ENCODE data around the gene JPH4. TPM values are rescaled to one million over a fixed set of nuclear protein-coding genes. Genes with fewer than 3 reads are reported as not detected.
A peak's percentile ranks its signal among the peaks of the same experiment; 100 is the strongest.
"Not testable (repeated sequence)": the region's sequence is repeated elsewhere in the genome, so short reads cannot be mapped to it uniquely, and the experiment has no call there.

JPH4 gene
- total RNA-seq, 1 donor from 2014 or later = 0.09 TPM

- Mint-ChIP-seq H3K27me3 (ENCODE audit: low read depth) (peaks cover 4% of the 10 kb centered on the region), H3K36me3 (ENCODE audit: low read depth) (peaks cover 6% of the 10 kb centered on the region), H3K27ac (no peak overlapping the region), H3K4me3 (ENCODE audit: low read depth) (no peak overlapping the region), H3K4me1 (ENCODE audit: low read depth) (peaks cover 19% of the 10 kb centered on the region), H3K9me3 (peaks cover 7% of the 10 kb centered on the region)
- DNase-seq (ENCODE audit: low spot score) = no peak
- intact Hi-C loops (cut with micrococcal nuclease) = no loop called here
Measured at GRCh38 chr14:23614395-23614828, 35.8 kb upstream of the JPH4 start.

- H3K27ac Mint-ChIP-seq = no peak overlapping the region
- no peak for DNase-seq (ENCODE audit: low spot score)
- peaks cover 13% of the 10 kb centered on the region for H3K36me3 Mint-ChIP-seq (ENCODE audit: low read depth)
- peaks cover 16% of the 10 kb centered on the region for H3K9me3 Mint-ChIP-seq
- H3K4me1 Mint-ChIP-seq (ENCODE audit: low read depth) = peaks cover 21% of the 10 kb centered on the region
- H3K4me3 Mint-ChIP-seq (ENCODE audit: low read depth) = no peak overlapping the region
- intact Hi-C loops (cut with micrococcal nuclease) = no loop called here
- no peaks in the 10 kb centered on the region for H3K27me3 Mint-ChIP-seq (ENCODE audit: low read depth)
Measured at GRCh38 chr14:23613242-23614070, 34.9 kb upstream of the JPH4 start.

GRCh38 chr14:23612802-23613201, 34.2 kb upstream of the JPH4 start:
- H3K4me1 Mint-ChIP-seq (ENCODE audit: low read depth) = peaks cover 21% of the 10 kb centered on the region
- H3K9me3 Mint-ChIP-seq = peaks cover 16% of the 10 kb centered on the region
- peaks cover 13% of the 10 kb centered on the region for H3K36me3 Mint-ChIP-seq (ENCODE audit: low read depth)
- no peak overlapping the region for H3K27ac Mint-ChIP-seq
- intact Hi-C loops (cut with micrococcal nuclease) = no loop called here
- H3K27me3 Mint-ChIP-seq (ENCODE audit: low read depth) = no peaks in the 10 kb centered on the region
- no peak overlapping the region for H3K4me3 Mint-ChIP-seq (ENCODE audit: low read depth)
- DNase-seq (ENCODE audit: low spot score) = no peak

GRCh38 chr14:23612354-23612732, 33.8 kb upstream of the JPH4 start:
- intact Hi-C loops (cut with micrococcal nuclease) = no loop called here
- Mint-ChIP-seq H3K27ac (no peak overlapping the region), H3K9me3 (peaks cover 16% of the 10 kb centered on the region), H3K27me3 (ENCODE audit: low read depth) (no peaks in the 10 kb centered on the region), H3K4me3 (ENCODE audit: low read depth) (no peak overlapping the region), H3K4me1 (ENCODE audit: low read depth) (peaks cover 23% of the 10 kb centered on the region), H3K36me3 (ENCODE audit: low read depth) (peaks cover 13% of the 10 kb centered on the region)
- DNase-seq (ENCODE audit: low spot score) = no peak

- H3K27ac Mint-ChIP-seq = peak overlapping the region; percentile 87
- peaks cover 13% of the 10 kb centered on the region for H3K36me3 Mint-ChIP-seq (ENCODE audit: low read depth)
- intact Hi-C loops (cut with micrococcal nuclease) = no loop called here
- H3K9me3 Mint-ChIP-seq = peaks cover 16% of the 10 kb centered on the region
- no peaks in the 10 kb centered on the region for H3K27me3 Mint-ChIP-seq (ENCODE audit: low read depth)
- no peak overlapping the region for H3K4me3 Mint-ChIP-seq (ENCODE audit: low read depth)
- H3K4me1 Mint-ChIP-seq (ENCODE audit: low read depth) = peaks cover 34% of the 10 kb centered on the region
- DNase-seq (ENCODE audit: low spot score) = no peak
Measured at GRCh38 chr14:23610815-23611289, 32.3 kb upstream of the JPH4 start.

DNA sequence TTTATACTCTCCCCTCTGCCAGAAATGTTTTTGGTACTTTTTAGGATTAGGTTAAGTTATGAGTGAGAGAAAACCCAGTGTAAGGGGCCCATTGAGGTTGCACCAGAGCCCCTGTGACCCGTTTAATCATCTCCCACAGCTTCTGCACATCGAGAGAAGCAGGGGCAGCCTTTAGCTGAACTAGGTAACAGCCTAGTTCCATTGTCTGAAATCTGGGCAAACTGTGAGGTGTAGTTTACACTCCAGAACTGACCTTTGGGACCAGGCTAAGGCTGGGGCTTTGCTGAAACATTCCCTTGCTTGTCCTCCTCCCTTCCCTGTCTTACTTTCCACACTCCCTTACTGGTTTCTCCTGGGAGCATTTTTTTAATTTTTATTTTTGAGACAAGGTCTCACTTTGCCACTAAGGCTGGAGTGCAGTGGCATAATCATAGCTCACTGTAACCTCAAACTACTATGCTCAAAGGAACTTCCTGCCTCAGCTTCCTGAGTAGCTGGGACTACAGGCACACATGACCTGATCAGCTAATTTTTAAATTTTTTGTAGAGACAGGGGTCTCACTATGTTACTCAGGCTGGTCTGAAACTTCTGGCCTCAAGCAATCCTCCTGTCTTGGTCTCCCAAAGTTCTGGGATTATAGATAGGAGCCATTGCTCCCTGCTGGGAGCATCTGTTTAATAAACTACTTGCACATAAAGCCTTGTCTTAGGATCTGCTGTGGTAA, 31.7 kb upstream of the JPH4 start:
- Mint-ChIP-seq H3K36me3 (ENCODE audit: low read depth) (peaks cover 13% of the 10 kb centered on the region), H3K4me3 (ENCODE audit: low read depth) (no peak overlapping the region), H3K9me3 (peaks cover 16% of the 10 kb centered on the region), H3K4me1 (ENCODE audit: low read depth) (peaks cover 39% of the 10 kb centered on the region), H3K27ac (peak overlapping the region; percentile 87), H3K27me3 (ENCODE audit: low read depth) (no peaks in the 10 kb centered on the region)
- no peak for DNase-seq (ENCODE audit: low spot score)
- intact Hi-C loops (cut with micrococcal nuclease) = no loop called here

GRCh38 chr14:23609411-23610089, 31.0 kb upstream of the JPH4 start:
- H3K27ac Mint-ChIP-seq = peak overlapping the region; percentile 87
- H3K9me3 Mint-ChIP-seq = peaks cover 16% of the 10 kb centered on the region
- H3K36me3 Mint-ChIP-seq (ENCODE audit: low read depth) = peaks cover 13% of the 10 kb centered on the region
- H3K27me3 Mint-ChIP-seq (ENCODE audit: low read depth); DNase-seq (ENCODE audit: low spot score); intact Hi-C loops (cut with micrococcal nuclease); H3K4me3 Mint-ChIP-seq (ENCODE audit: low read depth): not testable (repeated sequence)
- H3K4me1 Mint-ChIP-seq (ENCODE audit: low read depth) = peaks cover 39% of the 10 kb centered on the region

GRCh38 chr14:23609001-23609400, 30.4 kb upstream of the JPH4 start:
- H3K4me1 Mint-ChIP-seq (ENCODE audit: low read depth) = peaks cover 39% of the 10 kb centered on the region
- no peak for DNase-seq (ENCODE audit: low spot score)

GRCh38 chr14:23608454-23608853, 29.9 kb upstream of the JPH4 start:
- Mint-ChIP-seq H3K9me3 (peaks cover 16% of the 10 kb centered on the region), H3K27ac (no peak overlapping the region), H3K4me1 (ENCODE audit: low read depth) (peaks cover 39% of the 10 kb centered on the region), H3K27me3 (ENCODE audit: low read depth) (no peaks in the 10 kb centered on the region), H3K4me3 (ENCODE audit: low read depth) (no peak overlapping the region), H3K36me3 (ENCODE audit: low read depth) (peaks cover 13% of the 10 kb centered on the region)
- intact Hi-C loops (cut with micrococcal nuclease) = no loop called here
- DNase-seq (ENCODE audit: low spot score) = no peak

More at GRCh38 chr14:23609001-23609400, 30.4 kb upstream of the JPH4 start:
- intact Hi-C loops (cut with micrococcal nuclease) = no loop called here
- H3K36me3 Mint-ChIP-seq (ENCODE audit: low read depth) = peaks cover 13% of the 10 kb centered on the region
- H3K27me3 Mint-ChIP-seq (ENCODE audit: low read depth) = no peaks in the 10 kb centered on the region
- peak overlapping the region; percentile 1 for H3K27ac Mint-ChIP-seq
- H3K4me3 Mint-ChIP-seq (ENCODE audit: low read depth) = no peak overlapping the region
- peaks cover 16% of the 10 kb centered on the region for H3K9me3 Mint-ChIP-seq

GRCh38 chr14:23605931-23606585, 27.5 kb upstream of the JPH4 start:
- H3K27me3 Mint-ChIP-seq (ENCODE audit: low read depth) = no peaks in the 10 kb centered on the region
- H3K4me1 Mint-ChIP-seq (ENCODE audit: low read depth) = peaks cover 37% of the 10 kb centered on the region
- intact Hi-C loops (cut with micrococcal nuclease) = loop anchor here (1.0 kb wide), 1 partner anchor 271 kb away; no protein-coding TSS in a partner anchor
- H3K27ac Mint-ChIP-seq = peak overlapping the region; percentile 89
- peaks cover 16% of the 10 kb centered on the region for H3K9me3 Mint-ChIP-seq
- no peak overlapping the region for H3K4me3 Mint-ChIP-seq (ENCODE audit: low read depth)
- DNase-seq (ENCODE audit: low spot score) = no peak
- peaks cover 13% of the 10 kb centered on the region for H3K36me3 Mint-ChIP-seq (ENCODE audit: low read depth)

DNA sequence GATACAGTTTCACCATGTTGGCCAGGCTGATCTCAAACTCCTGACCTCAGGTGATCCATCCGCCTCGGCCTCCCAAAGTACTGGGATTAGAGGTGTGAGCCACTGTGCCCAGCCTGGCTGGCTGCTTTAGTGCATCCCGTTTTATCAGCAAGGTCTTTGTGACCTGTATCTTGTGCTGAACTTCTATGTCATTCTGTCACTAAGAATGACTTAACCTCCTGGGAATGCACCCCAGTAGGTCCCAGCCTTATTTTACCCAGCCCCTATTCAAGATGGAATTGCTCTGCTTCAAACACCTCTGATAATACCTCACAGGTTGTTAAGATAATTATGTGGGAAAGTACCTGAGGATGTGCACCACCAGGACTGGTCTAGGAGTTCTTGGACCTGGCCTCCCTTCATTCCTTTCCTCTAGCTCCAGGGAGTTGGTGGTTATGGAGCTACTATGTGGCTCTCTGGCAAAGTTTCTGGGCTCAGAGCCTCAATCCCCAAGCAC, 26.1 kb upstream of the JPH4 start:
- peaks cover 27% of the 10 kb centered on the region for H3K4me1 Mint-ChIP-seq (ENCODE audit: low read depth)
- H3K27ac Mint-ChIP-seq = no peak overlapping the region
- H3K9me3 Mint-ChIP-seq = peaks cover 15% of the 10 kb centered on the region
- no peak overlapping the region for H3K4me3 Mint-ChIP-seq (ENCODE audit: low read depth)
- DNase-seq (ENCODE audit: low spot score) = no peak
- intact Hi-C loops (cut with micrococcal nuclease) = no loop called here
- H3K36me3 Mint-ChIP-seq (ENCODE audit: low read depth) = peaks cover 7% of the 10 kb centered on the region
- no peaks in the 10 kb centered on the region for H3K27me3 Mint-ChIP-seq (ENCODE audit: low read depth)

DNA sequence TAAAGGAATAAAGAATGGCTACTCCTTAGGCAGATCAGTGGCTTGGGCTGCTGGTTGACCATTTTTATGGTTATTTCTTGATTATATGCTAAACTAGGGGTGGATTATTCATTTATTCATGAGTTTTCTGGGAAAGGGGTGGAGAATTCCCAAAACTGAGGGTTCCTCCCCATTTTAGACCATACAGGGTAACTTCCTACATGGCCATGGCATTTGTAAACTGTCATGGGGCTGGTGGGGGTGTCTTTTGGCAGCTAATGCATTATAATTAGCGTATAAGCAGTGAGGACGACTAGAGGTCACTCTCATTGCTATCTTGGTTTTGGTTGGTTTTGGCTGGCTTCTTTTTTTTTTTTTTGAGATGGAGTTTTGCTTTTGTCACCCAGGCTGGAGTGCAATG, 25.6 kb upstream of the JPH4 start:
- peaks cover 10% of the 10 kb centered on the region for H3K9me3 Mint-ChIP-seq
- no peak for DNase-seq (ENCODE audit: low spot score)
- peaks cover 26% of the 10 kb centered on the region for H3K4me1 Mint-ChIP-seq (ENCODE audit: low read depth)
- H3K27me3 Mint-ChIP-seq (ENCODE audit: low read depth) = no peaks in the 10 kb centered on the region
- intact Hi-C loops (cut with micrococcal nuclease) = no loop called here
- peaks cover 5% of the 10 kb centered on the region for H3K36me3 Mint-ChIP-seq (ENCODE audit: low read depth)
- H3K4me3 Mint-ChIP-seq (ENCODE audit: low read depth) = no peak overlapping the region
- H3K27ac Mint-ChIP-seq = no peak overlapping the region
